NCI-H226 (cell line): ENCODE measurements around the gene HRNR.
"Not testable (repeated sequence)": the region's sequence is repeated elsewhere in the genome, so short reads cannot be mapped to it uniquely, and the experiment has no call there.

Experiments
- DNase-seq: peaks from one replicate; pipeline ENCODE4 v3.0.0-alpha.2; 2015

HRNR gene

DNA sequence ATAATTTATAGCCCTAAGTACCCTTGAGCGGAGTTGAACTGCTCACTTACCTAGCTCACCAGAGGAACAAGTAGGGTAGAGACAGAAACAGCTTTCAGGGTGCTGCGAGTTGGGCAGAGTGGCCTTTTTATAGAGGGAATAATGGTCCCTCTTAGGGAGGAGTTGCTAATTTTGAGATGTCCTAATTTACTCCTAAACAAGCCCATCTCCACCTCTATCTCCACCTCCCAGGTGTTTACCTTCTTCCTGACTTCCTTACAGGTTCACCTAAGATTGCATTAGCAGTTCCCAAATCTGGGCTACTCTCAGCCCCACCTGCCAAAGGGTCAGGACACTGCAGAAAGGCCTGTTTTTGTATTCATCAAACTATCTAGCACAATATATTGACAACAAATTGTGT lies at the start of gene HRNR:
Gene HRNR (minus strand): TSS at position 101 of the 400 bp plus-strand sequence. CDS start 940 bp downstream, outside the sequence.
- no peak for DNase-seq

DNA sequence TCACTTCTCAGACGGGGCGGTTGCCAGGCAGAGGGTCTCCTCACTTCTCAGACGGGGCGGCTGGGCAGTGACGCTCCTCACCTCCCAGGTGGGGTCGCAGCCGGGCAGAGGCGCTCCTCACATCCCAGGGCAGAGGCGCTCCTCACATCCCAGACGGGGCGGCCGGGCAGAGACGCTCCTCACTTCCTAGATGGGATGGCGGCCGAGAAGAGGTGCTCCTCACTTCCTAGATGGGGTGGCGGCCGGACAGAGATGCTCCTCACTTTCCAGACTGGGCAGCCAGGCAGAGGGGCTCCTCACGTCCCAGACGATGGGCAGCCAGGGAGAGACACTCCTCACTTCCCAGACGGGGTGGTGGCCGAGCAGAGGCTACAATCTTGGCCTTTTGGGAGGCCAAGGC lies 32.4 kb upstream of the HRNR start:
- not testable (repeated sequence) for DNase-seq

- peak; percentile 83 for DNase-seq
These were observed 28.2 kb upstream of the HRNR start for GRCh38 chr1:152252157-152252556.

GRCh38 chr1:152251391-152251790 lies 27.4 kb upstream of the HRNR start:
- DNase-seq: peak; percentile 52

- DNase-seq: no peak
These were observed 23.3 kb upstream of the HRNR start for GRCh38 chr1:152247316-152247715.

GRCh38 chr1:152244576-152245273 lies 20.7 kb upstream of the HRNR start:
- DNase-seq: no peak

GRCh38 chr1:152237093-152237492 lies 13.1 kb upstream of the HRNR start:
- DNase-seq: no peak

DNA sequence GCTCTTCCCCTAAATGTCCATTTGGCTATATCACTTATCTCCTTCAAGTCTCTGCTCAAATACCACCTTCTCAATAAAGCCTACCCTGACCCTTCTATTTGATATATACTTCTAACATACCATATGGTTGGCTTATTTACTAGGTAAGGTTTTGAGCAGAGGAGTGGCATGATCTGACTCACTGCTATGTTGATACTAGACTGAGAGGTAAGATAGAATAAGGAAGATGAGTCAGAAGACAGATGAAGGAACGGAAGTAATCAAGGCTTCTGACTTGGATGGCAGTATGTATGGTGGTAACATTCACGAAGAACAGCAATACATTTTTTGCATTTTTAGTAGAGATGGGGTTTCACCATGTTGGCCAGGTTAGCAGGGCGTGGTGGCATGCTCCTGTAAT lies 4.8 kb upstream of the HRNR start:
- peak; percentile 82 for DNase-seq

DNA sequence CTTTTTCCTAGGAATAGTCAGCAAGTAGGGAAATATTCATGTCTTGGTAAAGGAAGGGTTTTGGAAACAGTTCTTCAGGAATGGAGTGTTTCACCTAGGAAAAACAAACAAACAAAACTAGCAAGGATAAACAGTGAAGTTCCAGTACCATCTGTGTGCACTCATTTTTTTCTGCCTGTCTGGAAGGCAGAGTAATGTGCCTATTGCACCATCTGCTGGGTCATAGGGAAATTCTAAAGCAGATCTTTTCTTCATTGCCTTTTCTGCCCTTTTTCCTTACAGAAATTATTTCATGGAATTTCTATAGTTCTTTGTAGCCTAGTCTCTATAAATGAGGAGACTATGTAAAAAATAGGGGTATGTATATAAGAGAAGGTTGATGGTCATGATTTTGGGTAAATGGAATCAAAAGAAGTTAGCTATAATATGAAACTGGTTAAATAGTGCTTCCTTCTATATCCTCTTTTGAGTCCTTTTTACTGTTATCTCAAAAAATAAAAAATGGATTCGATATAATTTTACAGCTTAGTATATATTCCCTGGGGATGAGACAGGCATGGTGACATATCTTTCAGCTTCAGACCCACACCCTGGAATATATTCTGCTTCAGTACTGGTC lies 3.4 kb upstream of the HRNR start:
- peak; percentile 47 for DNase-seq

DNA sequence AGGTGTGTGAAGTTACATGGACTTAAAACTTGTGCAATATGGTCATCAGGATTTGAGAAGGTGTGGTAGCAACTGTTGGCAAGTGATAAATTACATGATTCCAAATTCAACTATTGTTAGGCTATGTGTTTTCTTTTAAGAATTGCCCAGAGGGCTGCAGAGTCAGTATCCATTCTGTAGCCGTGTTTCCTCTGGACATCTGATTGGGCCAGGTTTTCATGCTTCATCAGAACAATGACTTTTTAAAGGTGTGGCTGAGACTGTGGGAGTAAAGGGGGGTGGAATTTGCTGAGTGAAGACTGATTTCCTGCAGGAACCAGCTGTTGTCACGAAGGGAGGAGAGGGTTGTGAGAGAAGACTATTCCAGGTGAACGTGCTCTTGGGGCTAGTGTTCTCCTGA lies 1.7 kb upstream of the HRNR start:
- peak; percentile 57 for DNase-seq

GRCh38 chr1:152220166-152221163 lies 3.5 kb downstream of the HRNR start:
- no peak for DNase-seq

- not testable (repeated sequence) for DNase-seq
These were observed 4.6 kb downstream of the HRNR start for GRCh38 chr1:152219438-152219837.

DNA sequence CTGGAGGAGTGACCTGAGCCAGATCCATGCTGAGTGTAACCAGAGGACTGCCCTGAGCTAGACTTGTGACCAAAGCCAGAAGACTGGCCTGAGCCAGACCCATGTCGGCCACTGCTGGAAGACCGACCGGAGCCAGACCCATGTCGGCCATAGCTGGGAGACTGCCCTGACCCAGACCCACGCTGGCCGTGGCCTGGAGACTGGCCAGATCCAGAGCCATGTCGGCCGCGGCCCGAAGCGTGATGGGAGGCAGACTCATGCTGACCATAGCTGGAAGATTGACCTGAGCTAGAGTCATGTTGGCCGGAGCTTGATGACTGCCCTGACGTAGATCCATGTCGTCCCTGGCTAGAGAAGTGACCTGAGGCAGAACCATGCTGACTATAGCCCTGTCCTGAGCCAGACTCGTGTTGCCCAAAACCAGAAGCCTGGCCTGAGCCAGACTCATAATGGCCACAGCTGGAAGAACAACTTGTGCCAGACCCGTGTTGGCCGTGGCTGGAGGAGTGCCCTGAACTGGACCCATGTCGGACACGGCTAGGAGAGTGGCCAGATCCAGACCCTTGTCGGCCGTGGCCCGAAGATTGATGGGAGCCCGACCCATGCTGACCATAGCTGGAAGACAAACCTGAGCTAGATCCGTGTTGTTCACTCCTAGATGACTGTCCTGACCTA lies 5.1 kb downstream of the HRNR start:
- no peak for DNase-seq

GRCh38 chr1:152215604-152216003 lies 8.4 kb downstream of the HRNR start:
- not testable (repeated sequence) for DNase-seq

GRCh38 chr1:152214911-152215310 lies 9.1 kb downstream of the HRNR start:
- not testable (repeated sequence) for DNase-seq

DNA sequence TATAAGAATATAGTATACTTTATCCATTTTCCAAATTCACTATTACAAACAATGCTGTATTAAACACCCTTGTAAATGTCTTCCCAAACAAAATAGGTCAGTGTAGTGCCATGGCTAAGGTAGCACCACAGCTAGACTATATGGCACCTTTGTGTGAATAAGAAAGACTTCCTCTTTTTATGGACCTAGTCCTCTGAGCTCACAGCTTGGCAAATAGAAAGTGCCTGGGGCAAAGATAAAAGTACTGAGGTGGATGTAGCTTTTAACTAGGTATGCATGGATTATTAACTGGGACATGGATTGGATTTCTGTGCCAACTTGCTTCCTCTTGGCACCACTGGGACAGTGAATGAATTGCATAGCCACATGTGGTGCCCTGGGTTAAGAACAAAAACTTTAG lies 25.0 kb downstream of the HRNR start:
- no peak for DNase-seq

GRCh38 chr1:152197361-152197941 lies 26.5 kb downstream of the HRNR start:
- DNase-seq: no peak

- DNase-seq: no peak
These were observed 32.3 kb downstream of the HRNR start for GRCh38 chr1:152191711-152192110.

GRCh38 chr1:152191260-152191659 lies 32.7 kb downstream of the HRNR start:
- DNase-seq: no peak

GRCh38 chr1:152190589-152190988 lies 33.4 kb downstream of the HRNR start:
- DNase-seq: peak; percentile 23

- peak; percentile 43 for DNase-seq
These were observed 34.1 kb downstream of the HRNR start for GRCh38 chr1:152189657-152190442.
